ENCODE results near the gene C8G. TPM values are rescaled to one million over a fixed set of nuclear protein-coding genes. Genes with fewer than 3 reads are reported as not detected.

The C8G gene
- total RNA-seq, 1 donor from 2014 or later: 0.98 TPM

DNA sequence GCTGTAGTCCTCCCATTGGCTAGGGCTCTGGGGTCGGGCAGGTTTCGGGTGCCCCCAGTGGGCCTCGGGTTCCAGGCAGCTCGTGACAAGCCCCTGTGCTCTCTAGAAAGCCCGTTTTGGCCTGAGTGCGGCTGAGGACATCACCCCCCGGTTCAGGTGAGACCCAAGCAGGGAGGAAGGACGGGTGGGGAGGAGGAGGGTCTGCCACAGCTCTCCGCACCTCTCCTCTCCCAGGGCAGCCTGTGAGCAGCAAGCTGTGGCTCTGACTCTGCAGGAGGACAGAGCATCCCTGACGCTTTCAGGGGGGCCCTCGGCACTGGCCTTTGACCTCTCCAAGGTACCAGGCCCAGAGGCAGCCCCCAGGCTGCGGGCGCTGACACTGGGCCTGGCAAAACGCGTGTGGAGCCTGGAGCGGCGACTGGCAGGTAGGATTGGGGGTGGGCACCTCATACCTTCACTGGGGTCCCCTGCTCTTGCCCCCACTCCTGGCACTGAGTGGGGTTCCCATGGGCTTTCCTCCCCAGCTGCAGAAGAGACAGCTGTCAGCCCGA lies 47.9 kb downstream of the C8G start:
- Mint-ChIP-seq H3K27me3 (ENCODE audit: low read depth) (peaks cover 9% of the 10 kb centered on the region), H3K27ac (ENCODE audit: unreplicated experiment) (peak overlapping the region; percentile 62), H3K4me3 (peak overlapping the region; percentile 88), H3K9me3 (no peaks in the 10 kb centered on the region), H3K4me1 (peaks cover 7% of the 10 kb centered on the region), H3K36me3 (ENCODE audit: low read depth) (no peaks in the 10 kb centered on the region)
- DNase-seq (ENCODE audit: low read depth, low spot score): no peak
- TF ChIP-seq, protein P1, sequence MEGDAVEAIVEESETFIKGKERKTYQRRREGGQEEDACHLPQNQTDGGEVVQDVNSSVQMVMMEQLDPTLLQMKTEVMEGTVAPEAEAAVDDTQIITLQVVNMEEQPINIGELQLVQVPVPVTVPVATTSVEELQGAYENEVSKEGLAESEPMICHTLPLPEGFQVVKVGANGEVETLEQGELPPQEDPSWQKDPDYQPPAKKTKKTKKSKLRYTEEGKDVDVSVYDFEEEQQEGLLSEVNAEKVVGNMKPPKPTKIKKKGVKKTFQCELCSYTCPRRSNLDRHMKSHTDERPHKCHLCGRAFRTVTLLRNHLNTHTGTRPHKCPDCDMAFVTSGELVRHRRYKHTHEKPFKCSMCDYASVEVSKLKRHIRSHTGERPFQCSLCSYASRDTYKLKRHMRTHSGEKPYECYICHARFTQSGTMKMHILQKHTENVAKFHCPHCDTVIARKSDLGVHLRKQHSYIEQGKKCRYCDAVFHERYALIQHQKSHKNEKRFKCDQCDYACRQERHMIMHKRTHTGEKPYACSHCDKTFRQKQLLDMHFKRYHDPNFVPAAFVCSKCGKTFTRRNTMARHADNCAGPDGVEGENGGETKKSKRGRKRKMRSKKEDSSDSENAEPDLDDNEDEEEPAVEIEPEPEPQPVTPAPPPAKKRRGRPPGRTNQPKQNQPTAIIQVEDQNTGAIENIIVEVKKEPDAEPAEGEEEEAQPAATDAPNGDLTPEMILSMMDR (conservative IDR thresholded peaks at IDR 0.05): no peak

DNA sequence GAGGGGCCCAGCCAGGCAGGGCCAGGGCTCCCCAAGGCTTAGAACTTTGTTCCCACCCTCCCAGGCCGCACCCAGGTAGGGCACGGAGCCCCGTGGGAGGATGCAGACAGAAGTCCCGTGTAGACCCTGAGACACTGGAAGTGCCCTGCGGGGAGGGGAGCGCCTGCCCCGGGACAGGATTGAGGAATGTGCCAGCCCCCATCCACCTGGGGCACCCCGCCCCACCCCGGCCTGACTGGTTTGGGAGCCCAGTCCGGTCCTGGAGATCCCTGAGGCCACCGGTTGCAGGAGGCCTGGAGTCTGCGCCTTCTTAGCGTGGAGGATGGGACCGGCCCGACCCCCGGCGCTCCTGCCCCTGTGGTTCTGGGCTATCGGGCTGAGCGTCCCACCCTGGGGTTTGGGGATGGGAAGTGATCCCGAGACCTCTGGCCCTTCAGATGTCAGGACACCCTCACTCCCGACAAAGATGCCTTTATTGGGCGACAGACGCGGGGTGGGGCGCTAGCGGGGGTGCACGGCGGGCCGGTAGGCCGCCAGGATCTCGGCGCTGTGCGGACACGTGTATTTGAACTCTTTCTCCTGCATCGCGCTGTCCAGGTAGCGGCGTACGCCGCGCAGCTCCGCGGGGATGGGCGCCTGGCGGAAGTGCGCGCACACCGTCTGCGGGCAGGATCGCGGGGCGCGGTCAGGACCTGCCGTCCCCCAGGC lies 49.3 kb downstream of the C8G start:
- Mint-ChIP-seq H3K27ac (ENCODE audit: unreplicated experiment) (no peak overlapping the region), H3K4me1 (peaks cover 7% of the 10 kb centered on the region), H3K27me3 (ENCODE audit: low read depth) (peaks cover 11% of the 10 kb centered on the region), H3K9me3 (no peaks in the 10 kb centered on the region), H3K36me3 (ENCODE audit: low read depth) (no peaks in the 10 kb centered on the region), H3K4me3 (no peak overlapping the region)
- DNase-seq (ENCODE audit: low read depth, low spot score): no peak
- TF ChIP-seq, protein P1 (conservative IDR thresholded peaks at IDR 0.05): no peak

DNA sequence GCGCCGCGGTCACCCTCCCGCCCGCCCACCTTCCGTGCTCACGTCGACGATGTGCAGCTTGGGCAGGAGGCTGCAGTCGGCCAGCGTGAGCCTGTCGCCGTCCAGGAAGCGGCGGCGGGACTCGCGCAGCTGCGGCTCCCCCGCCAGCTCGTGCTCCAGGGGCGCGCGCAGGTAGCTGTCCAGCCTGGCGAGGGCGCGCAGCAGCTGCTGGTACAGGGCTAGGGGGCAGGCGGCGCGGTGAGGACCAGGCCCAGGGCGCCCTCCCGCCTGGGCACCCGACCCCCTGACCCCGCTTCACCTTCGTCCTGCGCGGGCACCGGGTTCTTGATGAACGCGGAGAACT lies 49.8 kb downstream of the C8G start:
- Mint-ChIP-seq H3K27ac (ENCODE audit: unreplicated experiment) (no peak overlapping the region), H3K9me3 (no peaks in the 10 kb centered on the region), H3K27me3 (ENCODE audit: low read depth) (peaks cover 11% of the 10 kb centered on the region), H3K36me3 (ENCODE audit: low read depth) (no peaks in the 10 kb centered on the region), H3K4me1 (peaks cover 7% of the 10 kb centered on the region), H3K4me3 (no peak overlapping the region)
- TF ChIP-seq, protein P1 (conservative IDR thresholded peaks at IDR 0.05): no peak
- DNase-seq (ENCODE audit: low read depth, low spot score): no peak

GRCh38 chr9:136995362-136995761 lies 50.3 kb downstream of the C8G start:
- H3K27ac Mint-ChIP-seq (ENCODE audit: unreplicated experiment): no peak overlapping the region

GRCh38 chr9:136995772-136996311 lies 50.8 kb downstream of the C8G start:
- Mint-ChIP-seq H3K36me3 (ENCODE audit: low read depth) (no peaks in the 10 kb centered on the region), H3K27ac (ENCODE audit: unreplicated experiment) (no peak overlapping the region)

More at GRCh38 chr9:136995362-136995761, 50.3 kb downstream of the C8G start:
- H3K4me1 Mint-ChIP-seq: peaks cover 11% of the 10 kb centered on the region
- H3K4me3 Mint-ChIP-seq: no peak overlapping the region
- TF ChIP-seq, protein P1 (conservative IDR thresholded peaks at IDR 0.05): no peak
- no peak for DNase-seq (ENCODE audit: low read depth, low spot score)
- H3K36me3 Mint-ChIP-seq (ENCODE audit: low read depth): no peaks in the 10 kb centered on the region
- peaks cover 11% of the 10 kb centered on the region for H3K27me3 Mint-ChIP-seq (ENCODE audit: low read depth)
- H3K9me3 Mint-ChIP-seq: no peaks in the 10 kb centered on the region

More at GRCh38 chr9:136995772-136996311, 50.8 kb downstream of the C8G start:
- DNase-seq (ENCODE audit: low read depth, low spot score): no peak
- Mint-ChIP-seq H3K9me3 (no peaks in the 10 kb centered on the region), H3K4me1 (peaks cover 8% of the 10 kb centered on the region), H3K4me3 (no peak overlapping the region), H3K27me3 (ENCODE audit: low read depth) (peaks cover 11% of the 10 kb centered on the region)
- TF ChIP-seq, protein P1 (conservative IDR thresholded peaks at IDR 0.05): no peak

Other genes starting within 250 kb of the C8G start
- gene DIPK1B, start 232.7 kb upstream of the C8G start, total RNA-seq: 46.3 and 49.2 TPM in 2 replicates
- gene LCN10, start 202.3 kb upstream of the C8G start, total RNA-seq: not detected in 2 replicates
- gene LCN6, start 196.7 kb upstream of the C8G start, total RNA-seq: not detected in 2 replicates
- gene LCN8, start 187.0 kb upstream of the C8G start, total RNA-seq: not detected in 2 replicates
- not detected in 2 replicates for gene LCN15, start 180.7 kb upstream of the C8G start, total RNA-seq
- 27.8 and 31.0 TPM in 2 replicates for gene TMEM141, start 153.9 kb upstream of the C8G start, total RNA-seq
- gene CCDC183, start 148.9 kb upstream of the C8G start, total RNA-seq: 0.93 and 1.4 TPM in 2 replicates
- gene RABL6, start 137.3 kb upstream of the C8G start, total RNA-seq: 191 and 198 TPM in 2 replicates
- gene AJM1, start 102.8 kb upstream of the C8G start, total RNA-seq: 2.8 and 3.3 TPM in 2 replicates
- gene PHPT1, start 95.8 kb upstream of the C8G start, total RNA-seq: 170 and 175 TPM in 2 replicates
- 19.3 and 20.6 TPM in 2 replicates for gene MAMDC4, start 92.9 kb upstream of the C8G start, total RNA-seq
- 338 and 339 TPM in 2 replicates for gene EDF1, start 78.9 kb upstream of the C8G start, total RNA-seq
- gene TRAF2, start 58.7 kb upstream of the C8G start, total RNA-seq: 30.1 and 34.4 TPM in 2 replicates
- 81.2 and 83.9 TPM in 2 replicates for gene FBXW5, start 505 bp upstream of the C8G start, total RNA-seq
- gene LCN12, start 7.0 kb downstream of the C8G start, total RNA-seq: 0.50 and 1.1 TPM in 2 replicates
- not detected in 2 replicates for gene PTGDS, start 32.3 kb downstream of the C8G start, total RNA-seq
- gene LCNL1, start 37.8 kb downstream of the C8G start, total RNA-seq: not detected in 2 replicates
- 82.6 and 84.9 TPM in 2 replicates for gene PAXX, start 47.2 kb downstream of the C8G start, total RNA-seq
- gene CLIC3, start 51.3 kb downstream of the C8G start, total RNA-seq: not detected in 2 replicates
- gene ABCA2, start 83.0 kb downstream of the C8G start, total RNA-seq: 31.7 and 37.1 TPM in 2 replicates
- 0.14 TPM in 1 of 2 replicates, not detected in the other for gene FUT7, start 86.8 kb downstream of the C8G start, total RNA-seq
- 54.7 and 61.1 TPM in 2 replicates for gene NPDC1, start 100.9 kb downstream of the C8G start, total RNA-seq
- not detected in 2 replicates for gene ENTPD2, start 108.8 kb downstream of the C8G start, total RNA-seq
- gene SAPCD2, start 125.3 kb downstream of the C8G start, total RNA-seq: 29.8 and 31.1 TPM in 2 replicates
- gene UAP1L1, start 132.3 kb downstream of the C8G start, total RNA-seq: 2.6 and 2.9 TPM in 2 replicates
- 50.4 and 54.0 TPM in 2 replicates for gene MAN1B1, start 141.7 kb downstream of the C8G start, total RNA-seq
- 37.9 and 46.5 TPM in 2 replicates for gene DPP7, start 169.5 kb downstream of the C8G start, total RNA-seq
- 0.14 and 0.44 TPM in 2 replicates for gene GRIN1, start 193.9 kb downstream of the C8G start, total RNA-seq
- gene LRRC26, start 224.8 kb downstream of the C8G start, total RNA-seq: 0.37 and 0.48 TPM in 2 replicates
- not detected in 2 replicates for gene TMEM210, start 226.8 kb downstream of the C8G start, total RNA-seq
- 69.3 and 71.7 TPM in 2 replicates for gene ANAPC2, start 243.3 kb downstream of the C8G start, total RNA-seq
- gene SSNA1, start 243.4 kb downstream of the C8G start, total RNA-seq: 64.8 and 66.4 TPM in 2 replicates